HepG2 (cell line): ENCODE measurements around the gene PLIN4. TPM values are rescaled to one million over a fixed set of nuclear protein-coding genes. Genes with fewer than 3 reads are reported as not detected.

ENCODE experiments used
- ATF4 ChIP-seq, 2 experiments: fragments of 450-650 bp in 1 of 2; sonication (generic) in 1 of 2; formaldehyde crosslinking; IDR thresholded peaks; 2 replicates each; pipeline versions ENCODE4 v1.5.0 to v1.8.0; 2020 to 2022; ENCODE audit warnings: mild to moderate bottlenecking in 1 of 2, missing genetic modification reagents in 1 of 2
- CENPBD1 ChIP-seq: sonication (generic); formaldehyde crosslinking; IDR thresholded peaks from 2 replicates; pipeline ENCODE4 v1.8.0; 2022; ENCODE audit warnings: missing genetic modification reagents, low read depth, mild to moderate bottlenecking, borderline replicate concordance
- DPF2 ChIP-seq: sonication (generic); formaldehyde crosslinking; IDR thresholded peaks from 2 replicates; pipeline ENCODE4 v1.4.0; 2020; ENCODE audit warnings: mild to moderate bottlenecking, low read depth, missing genetic modification reagents, borderline replicate concordance
- HNF1B ChIP-seq: sonication (generic); formaldehyde crosslinking; IDR thresholded peaks from 2 replicates; pipeline ENCODE4 v1.5.1; 2020; ENCODE audit warnings: mild to moderate bottlenecking, moderate library complexity, missing genetic modification reagents
- MNT ChIP-seq: fragments of 450-650 bp; IDR thresholded peaks from 2 replicates; pipeline ENCODE4 v1.6.1; 2016
- MYC ChIP-seq: sonication (generic); formaldehyde crosslinking; IDR thresholded peaks from 2 replicates; pipeline ENCODE4 v1.9.0; 2021; ENCODE audit warnings: missing genetic modification reagents, borderline replicate concordance
- NR2C2 ChIP-seq: sonication (generic); formaldehyde crosslinking; IDR thresholded peaks from 2 replicates; pipeline ENCODE4 v1.4.0; 2020; ENCODE audit warnings: missing genetic modification reagents, mild to moderate bottlenecking, moderate library complexity, borderline replicate concordance
- NR2F6 ChIP-seq, 2 experiments: IDR thresholded peaks; 2 replicates each; pipeline ENCODE4 v1.6.1; 2016; ENCODE audit warnings: antibody characterized with exemption in 1 of 2, mild to moderate bottlenecking in 1 of 2
- POGK ChIP-seq: sonication (generic); formaldehyde crosslinking; conservative IDR thresholded peaks from 2 replicates; pipeline ENCODE4 v1.8.0; 2022; ENCODE audit warnings: mild to moderate bottlenecking, moderate library complexity, missing genetic modification reagents
- RFXANK ChIP-seq: IDR thresholded peaks from 2 replicates; pipeline ENCODE4 v1.6.1; 2016
- SP2 ChIP-seq: sonication (generic); formaldehyde crosslinking; IDR thresholded peaks from 2 replicates; pipeline ENCODE4 v1.5.1; 2020; ENCODE audit warnings: mild to moderate bottlenecking, missing genetic modification reagents
- THAP11 ChIP-seq: IDR thresholded peaks from 2 replicates; pipeline ENCODE4 v1.6.1; 2016; ENCODE audit warnings: missing biosample characterization, missing genetic modification reagents
- TSC22D2 ChIP-seq: sonication (generic); formaldehyde crosslinking; IDR thresholded peaks from 2 replicates; pipeline ENCODE4 v1.5.1; 2020; ENCODE audit warnings: missing genetic modification reagents, mild to moderate bottlenecking, borderline replicate concordance
- ZBTB20 ChIP-seq: sonication (generic); formaldehyde crosslinking; IDR thresholded peaks from 2 replicates; pipeline ENCODE4 v1.8.1; 2023; ENCODE audit warnings: missing genetic modification reagents, low read depth, mild to moderate bottlenecking, borderline replicate concordance
- ZBTB43 ChIP-seq: sonication (generic); formaldehyde crosslinking; conservative IDR thresholded peaks from 2 replicates; pipeline ENCODE4 v1.4.0; 2020; ENCODE audit warnings: missing genetic modification reagents
- ZGPAT ChIP-seq: IDR thresholded peaks from 2 replicates; pipeline ENCODE4 v1.6.1; 2016; ENCODE audit warnings: mild to moderate bottlenecking
- ZNF556 ChIP-seq: sonication (generic); formaldehyde crosslinking; IDR thresholded peaks from 2 replicates; pipeline ENCODE4 v1.4.0; 2020; ENCODE audit warnings: mild to moderate bottlenecking, missing genetic modification reagents, borderline replicate concordance
- ZNF83 ChIP-seq: sonication (generic); formaldehyde crosslinking; IDR thresholded peaks from 2 replicates; pipeline ENCODE4 v1.4.0; 2020; ENCODE audit warnings: missing genetic modification reagents, mild to moderate bottlenecking, borderline replicate concordance
- polyA plus RNA-seq, 8 experiments: library from polyadenylated mRNA; depleted of rRNA in 3 of 8; stranded (reverse) in 7 of 8; unstranded in 1 of 8; fragments of >200 nt; fragmentation: Illumina TruSeq in 4 of 8; extraction: Trizol in 4 of 8; gene quantifications; 2 replicates each; pipeline versions ENCODE4 v1.2.1 to v1.2.3, GENCODE V29; 2011 to 2016; ENCODE audit warnings: low read depth in 4 of 8, missing spikeins in 1 of 8, mixed read lengths in 1 of 8; ENCODE audit not compliant: insufficient read depth in 1 of 8
- total RNA-seq, 5 experiments: library from RNA; depleted of rRNA; stranded (reverse); fragments of >200 nt; fragmentation: Illumina TruSeq; extraction: Trizol; gene quantifications; 2 replicates each; pipeline ENCODE4 v1.2.3, GENCODE V29; 2016; ENCODE audit warnings: low read depth in 1 of 5

The PLIN4 gene
- total and polyA plus RNA-seq, 2 of the 13 experiments (the other 11 are each of a cell fraction or from before 2014, with no cell fraction given) = 1.1 to 1.3 TPM

GRCh38 chr19:4471403-4472173 lies 46.7 kb downstream of the PLIN4 start (continued):
- no peak for TF ChIP-seq TSC22D2 (CRISPR knock-in tag)
- TF ChIP-seq MYC (CRISPR knock-in tag) = peak; percentile 30; the same call in 1 of the 2 replicates
- TF ChIP-seq ZBTB20 = no peak
- no peak for TF ChIP-seq POGK (CRISPR knock-in tag)
- TF ChIP-seq THAP11 (CRISPR knock-in tag) = peak; percentile 65
- no peak for TF ChIP-seq ZNF556 (CRISPR knock-in tag)
- TF ChIP-seq HNF1B (CRISPR knock-in tag) = peak; percentile 15; the same call in 1 of the 2 replicates
- TF ChIP-seq ZGPAT (CRISPR knock-in tag) = 0 out of 2 replicates have a peak, but pooled peaks have one; percentile 44
- no peak for TF ChIP-seq ATF4 (CRISPR knock-in tag; IDR thresholded peaks at IDR 0.05)
- no peak for TF ChIP-seq RFXANK (CRISPR knock-in tag)
- peak; percentile 86 for TF ChIP-seq MNT
- no peak for TF ChIP-seq DPF2 (CRISPR knock-in tag)
- peak; percentile 89 for TF ChIP-seq NR2C2 (CRISPR knock-in tag)
- TF ChIP-seq CENPBD1 = no peak
- peak; percentile 93 for TF ChIP-seq SP2 (CRISPR knock-in tag)
- no peak for TF ChIP-seq NR2F6 (IDR thresholded peaks at IDR 0.05)
- 0 out of 2 replicates have a peak, but pooled peaks have one; percentile 7 for TF ChIP-seq NR2F6 (CRISPR knock-in tag; IDR thresholded peaks at IDR 0.05)
- TF ChIP-seq ZNF83 (CRISPR knock-in tag) = no peak
- 0 out of 2 replicates have a peak, but pooled peaks have one; percentile 24 for TF ChIP-seq ZBTB43
